Esophagus muscularis mucosa (tissue), 4 donors: ENCODE measurements around the gene UBASH3A. TPM values are rescaled to one million over a fixed set of nuclear protein-coding genes. Genes with fewer than 3 reads are reported as not detected.

ENCODE experiments used
- DNase-seq: peaks from one replicate; pipeline ENCODE4 v3.0.0-alpha.2; 2017; ENCODE audit errors: extremely low spot score
- H3K27ac ChIP-seq, 4 donors: fragments of 200-600 bp; sonication (generic); replicated peaks in 1 of 4; 1 replicate in 3 of 4; 2 replicates in 1 of 4; pipeline ENCODE4 v1.5.1; 2016 to 2019; ENCODE audit warnings: mild to moderate bottlenecking in 1 of 4
- H3K27me3 ChIP-seq, 4 donors: fragments of 200-600 bp; sonication (generic); one replicate each; pipeline versions ENCODE4 v1.5.1 to v1.6.0; 2016 to 2019
- H3K36me3 ChIP-seq, 4 donors: fragments of 200-600 bp; sonication (generic); one replicate each; pipeline ENCODE4 v1.5.1; 2016 to 2019
- H3K4me1 ChIP-seq, 4 donors: fragments of 200-600 bp; sonication (generic); one replicate each; pipeline ENCODE4 v1.5.1; 2016 to 2019
- H3K4me3 ChIP-seq, 4 donors: fragments of 200-600 bp; sonication (generic); 1 replicate in 2 of 4; 2 replicates in 2 of 4; pipeline ENCODE4 v1.5.1; 2016 to 2019; ENCODE audit warnings: mild to moderate bottlenecking in 4 of 4, moderate library complexity in 1 of 4
- H3K9me3 ChIP-seq, 4 donors: fragments of 200-600 bp; sonication (generic); 1 replicate in 3 of 4; 2 replicates in 1 of 4; pipeline ENCODE4 v1.5.1; 2016 to 2019
- CTCF ChIP-seq, 3 experiments: fragments of 200-600 bp in 2 of 3; fragments of 450-650 bp in 1 of 3; sonication (generic) in 2 of 3; IDR thresholded peaks; one replicate each; pipeline ENCODE4 v1.5.1; 2017 to 2019; ENCODE audit warnings: antibody characterized with exemption in 3 of 3, mild to moderate bottlenecking in 2 of 3, moderate library complexity in 1 of 3
- EP300 ChIP-seq: sonication (generic); formaldehyde crosslinking; IDR thresholded peaks from one replicate; pipeline ENCODE4 v1.6.1; 2017; ENCODE audit warnings: antibody characterized with exemption
- POLR2A ChIP-seq: fragments of 450-650 bp; IDR thresholded peaks from one replicate; pipeline ENCODE4 v1.6.1; 2017; ENCODE audit warnings: antibody characterized with exemption, moderate library complexity, mild to moderate bottlenecking, low read depth
- POLR2AphosphoS5 ChIP-seq, 2 donors: sonication (generic); formaldehyde crosslinking; IDR thresholded peaks; one replicate each; pipeline ENCODE4 v1.6.1; 2017; ENCODE audit warnings: antibody characterized with exemption in 2 of 2
- WGBS: methylation state at CpG from one replicate; pipeline ENCODE4 v1.1.5; 2018; 5-methylcytosine and 5-hydroxymethylcytosine counted together
- intact Hi-C: fragments of 100-400 bp; cut with DNase I; formaldehyde crosslinking; loops from one replicate; pipeline ENCODE4 v1.15.1; 2023
- total RNA-seq, 4 donors: library from RNA; depleted of rRNA; stranded (reverse); fragments of >200 nt; gene quantifications; one replicate each; pipeline versions ENCODE4 v1.1.0 to v1.2.1, GENCODE V29; 2016

Gene UBASH3A
- total RNA-seq, 4 donors from 2014 or later, result 0.17 to 0.78 (median 0.50) TPM; not detected in 1

- WGBS, result 77% methylated on average over 5 of the region's 5 CpGs
- Histone ChIP-seq H3K4me3 (no peak overlapping the region), H3K27ac (no peak overlapping the region), H3K4me1 (no peaks in the 10 kb centered on the region), H3K9me3 (no peaks in the 10 kb centered on the region), H3K27me3 (peaks cover 0 to 5% (median 0%) of the 10 kb centered on the region in 4 donors), H3K36me3 (no peaks in the 10 kb centered on the region)
- intact Hi-C loops, result no loop called here
- DNase-seq, result no peak
- TF ChIP-seq EP300 (no peak), CTCF (IDR thresholded peaks at IDR 0.05) (no peak), POLR2AphosphoS5 (IDR thresholded peaks at IDR 0.05) (no peak), POLR2A (no peak)
These were observed 57.5 kb downstream of the UBASH3A start for GRCh38 chr21:42461185-42461520.

DNA sequence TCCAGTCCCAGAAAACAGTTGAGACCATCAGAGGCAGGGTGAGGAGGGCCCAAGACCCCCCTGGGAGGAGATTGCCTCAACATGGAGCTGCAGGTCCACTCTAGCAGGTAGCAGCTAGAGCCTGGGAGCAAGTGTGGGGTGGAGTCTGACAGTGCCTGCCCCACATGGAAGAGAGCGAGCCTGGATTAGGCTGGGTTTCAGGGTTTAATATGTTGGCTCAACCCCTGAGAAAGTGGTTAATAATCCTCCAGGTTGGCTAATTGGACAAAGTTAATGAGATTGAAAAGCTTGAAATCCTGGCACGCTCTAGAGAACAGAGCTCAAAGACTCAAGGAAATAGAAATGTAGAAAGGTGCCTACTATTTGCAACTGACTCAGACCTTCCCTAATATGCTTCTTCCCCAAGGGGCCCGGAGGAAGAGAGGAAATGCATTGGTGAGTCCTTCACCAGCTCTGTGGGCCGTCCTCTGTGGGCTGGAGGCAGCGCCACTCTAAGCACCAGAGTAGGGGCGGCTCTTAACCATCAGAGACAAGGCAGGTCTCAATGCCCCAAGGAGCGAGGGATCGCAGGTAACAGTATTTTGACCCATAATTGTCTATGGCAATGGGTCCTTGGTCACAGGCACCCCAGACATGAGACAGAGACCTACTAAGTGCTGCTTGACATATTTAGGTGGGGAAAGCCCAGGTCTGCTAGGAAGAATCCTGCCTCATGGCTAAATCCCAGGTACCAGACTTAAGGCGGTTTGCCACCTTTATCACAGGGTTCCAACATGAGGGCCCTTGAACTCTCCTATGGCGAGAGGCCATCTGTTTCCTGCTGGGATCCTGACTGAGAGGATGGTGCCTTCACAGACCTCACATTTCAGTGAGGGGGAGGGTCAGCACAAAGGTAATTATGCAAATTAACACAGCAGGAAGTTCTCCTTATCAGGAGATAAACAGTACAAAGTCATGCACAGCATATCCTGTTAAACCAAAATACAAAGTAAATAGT, 58.5 kb downstream of the UBASH3A start:
- H3K4me3 ChIP-seq, result no peak overlapping the region
- no peaks in the 10 kb centered on the region for H3K9me3 ChIP-seq
- TF ChIP-seq CTCF (IDR thresholded peaks at IDR 0.05) (no peak), EP300 (no peak), POLR2AphosphoS5 (IDR thresholded peaks at IDR 0.05) (no peak), POLR2A (no peak)
- no peaks in the 10 kb centered on the region for H3K36me3 ChIP-seq
- no peaks in the 10 kb centered on the region for H3K27me3 ChIP-seq
- 74% methylated on average over 10 of the region's 10 CpGs for WGBS
- no peak overlapping the region for H3K27ac ChIP-seq
- peaks cover 0 to 6% (median 3%) of the 10 kb centered on the region in 4 donors for H3K4me1 ChIP-seq
- DNase-seq, result no peak
- intact Hi-C loops, result no loop called here

- Histone ChIP-seq H3K27ac (no peak overlapping the region), H3K27me3 (no peaks in the 10 kb centered on the region), H3K36me3 (no peaks in the 10 kb centered on the region), H3K4me1 (peaks cover 4 to 12% (median 8%) of the 10 kb centered on the region in 4 donors), H3K4me3 (no peak overlapping the region), H3K9me3 (no peaks in the 10 kb centered on the region)
- DNase-seq, result no peak
- WGBS, result 74% methylated on average over 17 of the region's 17 CpGs
- TF ChIP-seq POLR2A (no peak), EP300 (no peak), POLR2AphosphoS5 (IDR thresholded peaks at IDR 0.05) (no peak), CTCF (IDR thresholded peaks at IDR 0.05) (no peak)
- intact Hi-C loops, result no loop called here
These were observed 60.3 kb downstream of the UBASH3A start for GRCh38 chr21:42463861-42464515.

GRCh38 chr21:42465008-42465802, 61.5 kb downstream of the UBASH3A start:
- TF ChIP-seq POLR2AphosphoS5 (IDR thresholded peaks at IDR 0.05) (no peak), CTCF (IDR thresholded peaks at IDR 0.05) (no peak), EP300 (no peak), POLR2A (no peak)
- no peak for DNase-seq
- Histone ChIP-seq H3K4me3 (no peak overlapping the region), H3K27ac (no peak overlapping the region), H3K27me3 (no peaks in the 10 kb centered on the region), H3K4me1 (peaks cover 4 to 12% (median 8%) of the 10 kb centered on the region in 4 donors), H3K9me3 (no peaks in the 10 kb centered on the region), H3K36me3 (no peaks in the 10 kb centered on the region)
- intact Hi-C loops, result loop anchor here (5.0 kb wide), 1 partner anchor 72 kb away; no protein-coding TSS in a partner anchor
- WGBS, result 50% methylated on average over 8 of the region's 8 CpGs
